HG03575 (cell line): ENCODE results near the gene ANKRD22.
"Not testable (repeated sequence)": the region's sequence is repeated elsewhere in the genome, so short reads cannot be mapped to it uniquely, and the experiment has no call there.

ENCODE experiments used
- ATAC-seq: cut with Tn5 transposase; IDR thresholded peaks from one replicate; pipeline ENCODE4 v1.9.1; 2021; ENCODE audit not compliant: unreplicated experiment, insufficient number of reproducible peaks, low FRiP score; ENCODE audit errors: extremely low read depth

ANKRD22 gene

DNA sequence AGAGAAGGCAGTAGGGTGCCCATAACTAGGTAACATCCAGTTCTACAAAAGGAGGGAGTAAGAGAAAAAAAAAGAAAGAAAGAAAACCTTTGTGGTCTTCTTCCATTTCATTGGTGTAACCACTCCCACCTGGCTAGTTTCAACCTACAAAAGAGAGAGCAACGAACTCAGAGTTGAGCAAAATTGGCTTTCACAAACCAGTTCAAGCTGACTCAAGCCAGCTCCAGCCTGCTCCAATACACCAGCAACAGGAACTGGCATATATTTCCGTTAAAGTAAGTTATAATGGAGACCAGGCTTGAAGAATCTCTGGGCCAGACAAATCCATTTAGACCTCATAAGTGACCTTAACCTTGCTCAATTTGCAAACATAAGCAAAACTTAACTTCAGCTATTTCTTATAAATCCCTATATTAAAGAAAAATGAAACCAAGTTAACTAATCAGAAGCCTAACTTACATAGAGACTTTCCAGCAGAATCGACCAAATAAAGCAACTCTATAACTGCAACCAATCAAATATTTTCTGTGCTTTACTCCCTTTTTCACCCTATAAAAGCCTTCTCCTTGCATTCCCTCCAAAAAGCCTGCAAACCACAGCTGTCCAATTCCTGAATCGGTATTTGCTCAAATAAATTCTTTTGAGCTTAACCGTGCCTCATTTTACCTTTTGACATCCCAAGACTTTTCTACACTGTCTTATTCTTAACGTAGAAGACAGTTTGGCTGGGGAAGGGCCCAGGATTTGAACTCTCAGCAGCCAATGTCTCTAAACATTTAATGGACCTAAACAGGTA, 10.1 kb downstream of the ANKRD22 start:
- ATAC-seq: no peak

GRCh38 chr10:88840881-88841280, 10.8 kb downstream of the ANKRD22 start:
- ATAC-seq: no peak

- ATAC-seq: no peak
These were observed 11.5 kb downstream of the ANKRD22 start for GRCh38 chr10:88840104-88840503.

GRCh38 chr10:88838766-88839350, 12.8 kb downstream of the ANKRD22 start:
- ATAC-seq: no peak

- not testable (repeated sequence) for ATAC-seq
These were observed 14.0 kb downstream of the ANKRD22 start for GRCh38 chr10:88837632-88838031.

DNA sequence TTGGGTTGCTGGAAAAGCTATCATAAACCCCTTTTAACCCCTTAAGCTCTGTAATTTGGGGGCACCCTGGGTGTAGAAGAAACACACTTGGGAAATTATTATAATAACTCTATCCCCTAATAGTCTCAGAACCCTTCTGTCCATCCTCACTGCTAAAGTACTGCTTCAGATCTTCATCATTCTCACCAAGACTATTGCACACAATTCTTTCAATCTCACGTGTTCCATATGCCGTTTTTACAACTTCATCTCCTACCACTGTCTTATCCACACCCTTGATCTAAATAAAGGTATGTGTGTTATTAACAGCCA, 15.8 kb downstream of the ANKRD22 start:
- ATAC-seq: no peak

DNA sequence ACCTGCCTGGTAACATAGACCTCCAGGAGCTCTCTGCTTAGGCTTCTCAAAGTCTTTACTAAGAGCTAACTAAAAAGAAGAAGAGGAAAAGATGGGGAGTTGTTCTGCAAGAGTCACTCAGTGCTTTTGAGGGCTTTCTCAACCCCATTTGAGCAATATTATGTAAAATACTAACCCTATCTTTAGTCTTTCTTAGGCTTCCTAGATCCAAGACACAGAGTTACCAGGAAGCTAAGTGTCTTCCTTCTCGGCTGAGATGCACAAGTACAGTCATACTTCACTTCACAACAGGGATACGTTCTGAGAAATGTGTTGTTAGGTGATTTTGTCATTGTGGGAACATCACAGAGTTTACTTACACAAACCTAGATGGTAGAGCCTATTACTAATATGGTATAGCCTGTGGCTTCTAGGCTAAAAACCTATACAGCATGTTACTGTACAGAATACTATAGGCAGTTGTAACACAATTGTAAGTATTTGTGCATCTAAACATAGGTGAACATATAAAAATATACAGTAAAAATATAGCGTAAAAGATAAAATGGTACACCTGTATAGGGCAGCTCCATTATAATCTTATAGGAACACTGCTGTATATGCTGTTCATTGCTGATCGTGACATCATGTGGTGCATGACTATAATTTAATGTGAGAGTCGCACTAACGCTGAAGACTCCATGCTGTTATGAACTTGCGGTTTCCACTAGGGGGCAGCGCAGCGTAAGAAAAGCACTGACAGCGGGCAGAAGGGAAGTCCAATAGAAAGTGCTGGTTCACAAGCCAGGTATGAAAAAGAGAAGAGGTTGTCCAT, 16.3 kb downstream of the ANKRD22 start:
- no peak for ATAC-seq

DNA sequence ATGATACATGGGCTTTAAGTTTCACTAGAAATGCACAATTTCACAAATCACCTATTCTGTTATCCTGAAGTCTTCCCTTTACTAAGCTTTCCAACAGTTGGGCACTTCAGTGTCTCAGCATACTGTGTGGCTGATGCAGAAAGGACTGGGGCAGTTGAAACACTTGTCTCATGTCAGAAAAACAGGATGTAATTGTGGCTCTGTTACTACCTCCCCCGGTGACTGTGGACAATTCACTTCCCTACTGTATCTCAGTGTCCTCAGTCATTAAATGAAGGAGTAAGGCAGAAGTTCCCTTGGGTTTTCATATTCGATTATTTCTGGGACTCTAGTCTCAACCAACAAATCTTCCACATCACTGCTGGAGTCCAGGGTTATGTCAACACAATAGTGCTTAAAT, 17.9 kb downstream of the ANKRD22 start:
- no peak for ATAC-seq

DNA sequence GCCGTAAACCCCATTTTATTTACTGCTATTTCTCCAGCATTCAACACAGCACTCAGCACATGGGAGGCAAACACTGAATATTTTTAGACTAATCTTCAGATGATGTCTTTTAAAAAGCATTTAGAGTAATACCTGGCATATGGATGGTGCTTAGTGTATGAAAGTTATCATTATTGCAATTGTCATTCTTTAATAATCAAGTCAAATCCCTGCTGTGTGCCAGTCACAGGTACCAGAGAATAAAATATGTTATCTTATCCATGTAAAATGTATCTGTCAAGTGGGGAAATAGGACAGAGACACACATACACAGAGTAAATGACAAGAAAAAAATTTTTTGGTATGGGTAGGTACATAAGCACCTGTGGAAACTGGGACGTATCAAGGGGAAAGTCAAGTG, 18.5 kb downstream of the ANKRD22 start:
- ATAC-seq: no peak

- no peak for ATAC-seq
These were observed 19.3 kb downstream of the ANKRD22 start for GRCh38 chr10:88832376-88832775.

DNA sequence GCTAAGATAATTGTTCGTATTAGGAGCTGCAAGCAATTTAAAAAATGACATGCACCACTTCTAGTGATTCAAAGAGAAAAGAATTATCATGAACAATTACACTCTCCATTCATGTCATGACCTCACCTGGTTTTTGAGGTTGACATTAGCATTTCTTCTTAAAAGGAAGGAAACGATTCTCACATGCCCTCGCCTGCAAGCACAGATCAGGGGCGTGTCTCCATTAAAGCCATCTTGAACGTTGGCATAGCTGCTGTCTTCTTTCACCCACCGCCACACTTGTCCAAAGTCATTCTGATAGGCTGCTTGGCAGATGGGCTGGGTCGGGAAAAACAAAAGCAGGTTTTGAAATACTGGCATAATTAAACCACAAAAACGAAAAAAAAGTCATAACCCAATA, 19.9 kb downstream of the ANKRD22 start:
- no peak for ATAC-seq

DNA sequence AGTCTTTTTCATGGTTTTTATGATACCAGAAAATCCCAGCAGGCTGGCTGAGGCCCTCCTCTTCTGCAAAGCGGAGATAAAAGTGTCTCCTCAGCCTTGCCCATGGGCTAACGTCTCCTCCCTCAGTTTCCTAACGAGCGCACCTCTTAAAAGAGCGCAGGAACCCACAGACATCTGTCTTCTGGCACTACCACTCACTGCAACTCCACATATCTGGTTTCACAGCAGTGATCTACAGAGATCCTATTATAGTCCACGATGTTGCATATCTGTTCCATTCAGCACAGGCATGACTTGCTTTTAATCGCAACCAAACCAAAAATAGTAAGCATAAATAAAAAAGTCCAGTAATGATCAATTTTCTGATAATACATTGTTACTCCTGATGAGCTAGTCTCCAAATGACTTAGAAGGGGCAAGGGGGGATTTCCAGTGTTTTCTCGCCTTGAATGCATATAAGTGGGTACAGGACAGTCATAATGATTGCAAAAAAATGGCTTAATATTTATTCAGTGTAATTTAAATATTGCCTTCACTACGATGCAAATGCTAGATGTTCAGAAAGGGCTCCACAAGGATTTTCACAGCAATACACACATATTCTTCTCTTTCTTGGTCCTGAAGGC, 20.9 kb downstream of the ANKRD22 start:
- no peak for ATAC-seq

- ATAC-seq: no peak
These were observed 23.3 kb downstream of the ANKRD22 start for GRCh38 chr10:88828310-88828709.

DNA sequence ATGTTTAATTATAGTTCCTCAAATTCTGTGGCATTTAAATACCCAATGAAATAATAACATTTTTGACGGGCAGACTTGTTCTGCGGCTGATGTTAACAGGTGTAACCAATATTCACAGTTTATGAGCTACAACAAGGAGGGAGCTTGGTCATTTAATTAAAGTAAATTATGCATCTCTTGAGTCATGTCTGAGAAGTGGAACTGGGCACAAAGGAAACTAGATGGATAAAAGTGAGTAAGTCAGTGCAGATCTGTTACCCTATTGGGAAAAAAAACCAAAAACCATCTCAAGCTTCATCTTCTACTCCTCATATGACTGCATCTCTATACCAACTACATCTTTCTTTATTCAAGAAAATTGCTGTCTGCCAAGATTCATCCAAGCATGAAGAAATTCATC, 24.0 kb downstream of the ANKRD22 start:
- ATAC-seq: no peak

DNA sequence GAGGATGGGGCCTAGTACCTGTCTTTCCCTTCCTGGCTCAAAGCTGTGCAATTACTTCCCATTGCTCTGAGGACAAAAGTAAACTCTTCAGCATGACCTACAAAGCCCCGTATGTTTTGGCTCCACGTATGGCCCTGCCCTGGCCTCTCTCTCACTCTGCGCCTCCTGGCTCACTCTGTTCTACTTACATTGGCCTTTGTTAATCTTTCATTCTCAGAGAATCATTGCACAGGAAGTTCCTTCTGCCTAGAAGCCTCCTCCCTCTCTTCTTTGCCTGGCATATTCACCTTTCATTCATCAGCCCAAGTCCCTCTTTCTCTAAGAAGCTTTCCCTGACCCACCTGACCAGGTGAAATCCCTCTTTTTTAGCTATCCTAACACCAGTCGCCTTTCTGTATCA, 25.3 kb downstream of the ANKRD22 start:
- no peak for ATAC-seq

- no peak for ATAC-seq
These were observed 30.8 kb downstream of the ANKRD22 start for GRCh38 chr10:88820748-88821401.

DNA sequence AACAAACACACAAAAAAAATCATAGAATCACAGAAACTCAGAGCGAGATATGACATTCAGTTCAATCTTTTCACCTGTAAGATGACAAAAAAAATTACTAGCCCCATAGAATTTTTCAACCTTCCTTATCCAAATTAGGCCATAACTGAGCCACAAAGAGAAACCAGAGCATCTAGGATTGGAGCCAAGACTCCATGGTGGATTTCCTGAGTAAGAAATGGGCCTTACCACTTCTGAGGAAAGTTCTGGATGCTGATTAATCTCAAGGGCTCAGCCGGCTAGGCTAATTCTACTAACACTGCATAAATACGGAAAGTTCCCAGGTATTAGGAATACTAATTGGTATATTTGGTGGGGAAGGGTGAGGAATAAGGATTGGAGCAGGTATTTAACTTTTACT, 32.4 kb downstream of the ANKRD22 start:
- no peak for ATAC-seq

DNA sequence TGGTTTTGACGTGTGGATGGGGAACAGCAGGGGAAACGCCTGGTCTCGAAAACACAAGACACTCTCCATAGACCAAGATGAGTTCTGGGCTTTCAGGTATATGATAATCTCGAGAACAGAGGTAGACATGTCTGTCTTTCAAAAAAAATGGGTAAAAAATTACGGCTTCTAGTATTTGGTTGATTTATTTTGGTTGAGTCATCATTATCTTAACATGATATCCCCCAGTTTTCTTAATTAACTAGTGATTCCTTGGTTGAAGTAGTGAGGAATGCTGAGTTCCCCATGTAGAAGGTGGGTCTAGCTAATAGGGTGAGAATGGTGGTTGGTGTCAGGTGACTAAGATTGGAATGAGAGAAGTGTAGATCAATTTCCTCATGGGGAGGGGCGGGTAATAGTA, 38.4 kb downstream of the ANKRD22 start:
- ATAC-seq: no peak

- no peak for ATAC-seq
These were observed 41.3 kb downstream of the ANKRD22 start for GRCh38 chr10:88810196-88810961.
